ENCODE results near the gene LDHAL6B. TPM values are rescaled to one million over a fixed set of nuclear protein-coding genes. Genes with fewer than 3 reads are reported as not detected.
A peak's percentile ranks its signal among the peaks of the same experiment; 100 is the strongest.

Gene LDHAL6B
- total RNA-seq, 1 donor from 2014 or later: not detected

DNA sequence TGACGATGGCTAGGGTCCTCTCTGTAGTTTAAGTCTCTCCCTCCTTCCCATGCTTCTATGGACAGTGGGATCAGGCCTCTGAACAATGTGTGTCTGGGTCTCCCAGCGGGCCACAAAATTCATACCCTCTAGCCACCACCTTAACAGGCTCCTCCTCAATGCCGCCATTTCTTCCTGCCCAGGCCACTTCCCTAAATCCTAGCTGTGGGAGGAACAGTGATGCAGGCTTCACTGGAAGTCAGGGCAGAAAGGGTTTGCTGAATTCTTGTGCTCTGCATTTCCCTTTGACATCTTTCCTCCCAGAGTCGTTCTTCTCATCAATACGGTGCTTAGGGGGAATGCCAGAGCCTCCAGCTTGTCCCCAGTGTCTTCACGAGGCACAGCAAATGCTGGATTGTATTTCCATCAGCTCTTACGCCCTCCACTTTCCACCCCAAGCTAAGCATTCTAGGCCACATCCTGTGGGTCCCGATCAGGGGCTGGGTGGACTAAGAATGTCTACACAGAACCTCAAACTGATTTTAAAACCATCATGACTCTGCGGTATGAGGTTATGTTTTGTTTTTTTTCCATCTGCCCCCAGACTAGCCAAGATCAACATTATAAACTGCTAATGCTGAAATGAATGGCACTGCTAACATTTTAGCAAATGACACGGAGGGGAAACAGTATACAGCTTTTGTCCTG is 11.9 kb upstream of the LDHAL6B start:
- no peaks in the 10 kb centered on the region for H3K79me2 ChIP-seq (ENCODE audit: insufficient read depth, low read length)
- H3K27ac Mint-ChIP-seq (ENCODE audit: unreplicated experiment): no peak overlapping the region
- peaks cover 48% of the 10 kb centered on the region for H3K36me3 Mint-ChIP-seq (ENCODE audit: low read depth, unreplicated experiment)
- H4K20me1 ChIP-seq (ENCODE audit: insufficient read depth, low read length): peaks cover 3% of the 10 kb centered on the region
- H3K36me3 ChIP-seq (ENCODE audit: insufficient read depth, low read length): peaks cover 37% of the 10 kb centered on the region
- peaks cover 25% of the 10 kb centered on the region for H3K4me1 ChIP-seq (ENCODE audit: insufficient read depth, low read length)
- peaks cover 20% of the 10 kb centered on the region for H3K4me1 Mint-ChIP-seq (ENCODE audit: low read depth, unreplicated experiment)
- H3K4me2 ChIP-seq (ENCODE audit: low read length): no peak overlapping the region
- no peaks in the 10 kb centered on the region for H3K9me3 Mint-ChIP-seq (ENCODE audit: unreplicated experiment)
- H3K4me3 Mint-ChIP-seq (ENCODE audit: unreplicated experiment): no peak overlapping the region
- H2AFZ ChIP-seq (ENCODE audit: low read depth, low read length): no peak overlapping the region
- H3K9ac ChIP-seq (ENCODE audit: low read length): no peak overlapping the region
- TF ChIP-seq EZH2 (IDR thresholded peaks at IDR 0.05; ENCODE audit: insufficient read depth, low read length): no peak
- TF ChIP-seq, protein P1, sequence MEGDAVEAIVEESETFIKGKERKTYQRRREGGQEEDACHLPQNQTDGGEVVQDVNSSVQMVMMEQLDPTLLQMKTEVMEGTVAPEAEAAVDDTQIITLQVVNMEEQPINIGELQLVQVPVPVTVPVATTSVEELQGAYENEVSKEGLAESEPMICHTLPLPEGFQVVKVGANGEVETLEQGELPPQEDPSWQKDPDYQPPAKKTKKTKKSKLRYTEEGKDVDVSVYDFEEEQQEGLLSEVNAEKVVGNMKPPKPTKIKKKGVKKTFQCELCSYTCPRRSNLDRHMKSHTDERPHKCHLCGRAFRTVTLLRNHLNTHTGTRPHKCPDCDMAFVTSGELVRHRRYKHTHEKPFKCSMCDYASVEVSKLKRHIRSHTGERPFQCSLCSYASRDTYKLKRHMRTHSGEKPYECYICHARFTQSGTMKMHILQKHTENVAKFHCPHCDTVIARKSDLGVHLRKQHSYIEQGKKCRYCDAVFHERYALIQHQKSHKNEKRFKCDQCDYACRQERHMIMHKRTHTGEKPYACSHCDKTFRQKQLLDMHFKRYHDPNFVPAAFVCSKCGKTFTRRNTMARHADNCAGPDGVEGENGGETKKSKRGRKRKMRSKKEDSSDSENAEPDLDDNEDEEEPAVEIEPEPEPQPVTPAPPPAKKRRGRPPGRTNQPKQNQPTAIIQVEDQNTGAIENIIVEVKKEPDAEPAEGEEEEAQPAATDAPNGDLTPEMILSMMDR (IDR thresholded peaks at IDR 0.05; ENCODE audit: insufficient read depth, low read depth, low read length): no peak
- no peaks in the 10 kb centered on the region for H3K27me3 ChIP-seq (ENCODE audit: insufficient read depth, low read length)
- no peaks in the 10 kb centered on the region for H3K9me3 ChIP-seq (ENCODE audit: insufficient read depth, low read depth, low read length)
- FAIRE-seq (no peak), DNase-seq (ENCODE audit: low read depth) (peak; percentile 22)
- H3K27me3 Mint-ChIP-seq (ENCODE audit: low read depth, unreplicated experiment): no peaks in the 10 kb centered on the region
- no peak overlapping the region for H3K27ac ChIP-seq (ENCODE audit: low read depth, low read length)
- H3K4me3 ChIP-seq (ENCODE audit: insufficient read depth, low read depth, low read length): no peak overlapping the region

DNA sequence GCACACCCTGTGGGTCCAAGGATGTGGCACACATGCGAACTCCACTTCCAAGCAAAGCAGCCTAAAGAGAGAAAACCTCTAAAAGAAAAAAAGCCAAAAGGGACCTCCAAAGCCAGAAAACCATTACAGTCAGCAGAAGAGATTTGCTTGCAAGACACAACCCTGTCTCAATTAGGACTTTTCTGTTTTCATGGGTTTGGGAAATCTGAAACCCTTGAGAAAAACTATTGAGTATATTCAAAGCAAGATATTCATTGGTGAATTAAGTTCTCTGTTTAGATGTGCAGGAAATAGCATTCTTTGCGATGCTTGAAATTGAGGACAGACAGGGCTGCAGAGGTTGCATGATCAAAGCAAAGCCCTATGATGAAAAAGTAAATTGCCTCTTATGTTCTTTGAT is 10.2 kb upstream of the LDHAL6B start:
- Histone ChIP-seq H3K79me2 (ENCODE audit: insufficient read depth, low read length) (no peaks in the 10 kb centered on the region), H3K27me3 (ENCODE audit: insufficient read depth, low read length) (no peaks in the 10 kb centered on the region), H3K4me1 (ENCODE audit: insufficient read depth, low read length) (peaks cover 23% of the 10 kb centered on the region), H3K9ac (ENCODE audit: low read length) (no peak overlapping the region), H3K36me3 (ENCODE audit: insufficient read depth, low read length) (peaks cover 36% of the 10 kb centered on the region), H3K4me2 (ENCODE audit: low read length) (no peak overlapping the region), H2AFZ (ENCODE audit: low read depth, low read length) (no peak overlapping the region), H3K9me3 (ENCODE audit: insufficient read depth, low read depth, low read length) (no peaks in the 10 kb centered on the region), H4K20me1 (ENCODE audit: insufficient read depth, low read length) (peaks cover 3% of the 10 kb centered on the region), H3K27ac (ENCODE audit: low read depth, low read length) (no peak overlapping the region), H3K4me3 (ENCODE audit: insufficient read depth, low read depth, low read length) (no peak overlapping the region)
- Mint-ChIP-seq H3K4me1 (ENCODE audit: low read depth, unreplicated experiment) (peaks cover 18% of the 10 kb centered on the region), H3K27me3 (ENCODE audit: low read depth, unreplicated experiment) (no peaks in the 10 kb centered on the region), H3K9me3 (ENCODE audit: unreplicated experiment) (no peaks in the 10 kb centered on the region), H3K27ac (ENCODE audit: unreplicated experiment) (no peak overlapping the region), H3K4me3 (ENCODE audit: unreplicated experiment) (no peak overlapping the region), H3K36me3 (ENCODE audit: low read depth, unreplicated experiment) (peaks cover 43% of the 10 kb centered on the region)
- TF ChIP-seq EZH2 (IDR thresholded peaks at IDR 0.05; ENCODE audit: insufficient read depth, low read length): no peak
- TF ChIP-seq, protein P1 (IDR thresholded peaks at IDR 0.05; ENCODE audit: insufficient read depth, low read depth, low read length): no peak
- FAIRE-seq: no peak
- DNase-seq (ENCODE audit: low read depth): no peak

DNA sequence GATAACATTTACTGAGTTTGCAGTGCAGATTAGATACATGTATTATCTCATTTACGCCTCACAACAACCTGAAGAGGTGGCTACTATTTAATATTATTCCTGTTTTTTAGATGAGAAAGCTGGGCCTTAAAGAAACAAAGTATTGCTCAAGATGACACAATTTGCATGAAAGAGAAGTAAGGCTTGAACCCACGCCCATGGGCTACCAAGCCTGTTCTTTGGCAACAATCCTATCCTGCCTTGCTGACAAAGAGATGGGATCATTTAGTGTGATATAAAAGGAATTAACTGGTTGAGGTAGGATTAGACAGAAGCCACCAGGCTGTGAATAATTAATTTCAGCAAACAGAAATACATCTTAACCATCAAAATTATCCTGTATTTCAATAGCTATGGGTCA is 9.2 kb upstream of the LDHAL6B start:
- Histone ChIP-seq H2AFZ (ENCODE audit: low read depth, low read length) (no peak overlapping the region), H3K9me3 (ENCODE audit: insufficient read depth, low read depth, low read length) (no peaks in the 10 kb centered on the region), H3K4me2 (ENCODE audit: low read length) (no peak overlapping the region), H3K27ac (ENCODE audit: low read depth, low read length) (no peak overlapping the region), H3K27me3 (ENCODE audit: insufficient read depth, low read length) (no peaks in the 10 kb centered on the region), H3K9ac (ENCODE audit: low read length) (no peak overlapping the region), H3K4me1 (ENCODE audit: insufficient read depth, low read length) (peaks cover 14% of the 10 kb centered on the region), H3K4me3 (ENCODE audit: insufficient read depth, low read depth, low read length) (no peak overlapping the region), H3K36me3 (ENCODE audit: insufficient read depth, low read length) (peaks cover 46% of the 10 kb centered on the region), H4K20me1 (ENCODE audit: insufficient read depth, low read length) (no peaks in the 10 kb centered on the region), H3K79me2 (ENCODE audit: insufficient read depth, low read length) (no peaks in the 10 kb centered on the region)
- no peak overlapping the region for H3K4me3 Mint-ChIP-seq (ENCODE audit: unreplicated experiment)
- no peaks in the 10 kb centered on the region for H3K9me3 Mint-ChIP-seq (ENCODE audit: unreplicated experiment)
- peaks cover 39% of the 10 kb centered on the region for H3K36me3 Mint-ChIP-seq (ENCODE audit: low read depth, unreplicated experiment)
- no peak for DNase-seq (ENCODE audit: low read depth)
- H3K27ac Mint-ChIP-seq (ENCODE audit: unreplicated experiment): no peak overlapping the region
- H3K27me3 Mint-ChIP-seq (ENCODE audit: low read depth, unreplicated experiment): no peaks in the 10 kb centered on the region
- no peak for TF ChIP-seq EZH2 (IDR thresholded peaks at IDR 0.05; ENCODE audit: insufficient read depth, low read length)
- TF ChIP-seq, protein P1 (IDR thresholded peaks at IDR 0.05; ENCODE audit: insufficient read depth, low read depth, low read length): no peak
- no peak for FAIRE-seq
- peaks cover 10% of the 10 kb centered on the region for H3K4me1 Mint-ChIP-seq (ENCODE audit: low read depth, unreplicated experiment)
